AG20443 (cell line): ENCODE data around the gene DEXI.
"Not testable (repeated sequence)": the region's sequence is repeated elsewhere in the genome, so short reads cannot be mapped to it uniquely, and the experiment has no call there.

ENCODE experiments used
- DNase-seq: peaks from one replicate; pipeline ENCODE4 v3.0.0; 2012; ENCODE audit warnings: low spot score, mixed read lengths

The DEXI gene

GRCh38 chr16:10926867-10927266, 15.4 kb downstream of the DEXI start:
- DNase-seq: no peak

DNA sequence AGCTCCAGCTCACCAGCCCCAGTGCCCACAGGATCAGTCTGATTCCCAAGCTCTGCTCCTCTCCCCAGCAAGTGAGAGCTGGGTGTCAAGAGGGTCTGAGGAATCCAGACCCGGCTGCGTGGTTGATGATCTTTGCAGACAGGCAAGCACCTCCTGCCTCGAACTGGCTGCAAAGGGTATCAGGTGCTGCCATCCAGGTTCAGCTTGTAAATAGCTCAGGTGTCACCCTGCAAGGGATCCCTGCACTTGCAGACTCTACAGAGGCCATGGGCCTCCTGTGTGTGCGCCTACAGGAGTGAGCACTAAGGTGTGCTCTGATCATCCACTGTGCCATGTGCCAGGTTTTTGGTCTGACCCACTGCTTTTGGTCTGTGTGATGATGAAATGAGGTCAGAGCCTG, 16.2 kb downstream of the DEXI start:
- DNase-seq: no peak

DNA sequence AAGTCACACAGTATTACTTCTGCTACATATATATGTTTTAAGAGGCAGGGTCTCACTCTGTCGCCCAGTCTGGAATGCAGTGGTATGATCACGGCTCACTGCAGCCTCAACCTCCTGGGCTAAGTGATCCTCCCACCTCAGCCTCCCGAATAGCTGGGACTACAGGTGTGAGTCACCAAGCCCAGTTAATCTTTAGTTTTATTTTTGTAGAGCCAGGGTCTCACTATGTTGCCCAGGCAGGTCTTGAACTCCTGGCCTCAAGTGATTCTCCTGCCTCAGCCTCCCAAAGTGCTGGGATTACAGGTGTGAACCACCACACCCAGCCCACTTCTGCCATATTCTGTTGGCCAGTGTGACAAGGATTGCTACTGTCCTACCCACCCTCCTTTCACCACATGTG, 17.0 kb downstream of the DEXI start:
- DNase-seq: not testable (repeated sequence)

DNA sequence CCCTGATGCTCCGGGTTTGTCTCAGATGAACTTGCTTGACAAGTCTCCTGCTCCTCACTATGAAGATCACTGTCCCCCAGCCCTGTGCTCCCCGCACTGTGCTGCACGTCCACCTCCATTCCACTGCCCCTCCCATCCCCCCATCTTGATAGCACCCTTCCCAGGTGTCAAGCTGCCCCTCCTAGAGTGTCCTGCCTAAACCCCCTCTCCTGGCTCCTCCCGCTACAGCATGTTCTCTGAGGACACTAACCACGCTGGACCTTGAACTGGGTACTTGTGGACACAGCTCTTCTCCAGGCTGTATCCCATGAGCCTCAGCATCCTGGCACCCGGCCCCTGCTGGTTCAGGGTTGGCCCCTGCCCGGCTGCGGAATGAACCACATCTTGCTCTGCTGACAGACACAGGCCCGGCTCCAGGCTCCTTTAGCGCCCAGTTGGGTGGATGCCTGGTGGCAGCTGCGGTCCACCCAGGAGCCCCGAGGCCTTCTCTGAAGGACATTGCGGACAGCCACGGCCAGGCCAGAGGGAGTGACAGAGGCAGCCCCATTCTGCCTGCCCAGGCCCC, 18.5 kb downstream of the DEXI start:
- DNase-seq: peak; percentile 48

GRCh38 chr16:10923146-10923649, 19.1 kb downstream of the DEXI start:
- DNase-seq: no peak

DNA sequence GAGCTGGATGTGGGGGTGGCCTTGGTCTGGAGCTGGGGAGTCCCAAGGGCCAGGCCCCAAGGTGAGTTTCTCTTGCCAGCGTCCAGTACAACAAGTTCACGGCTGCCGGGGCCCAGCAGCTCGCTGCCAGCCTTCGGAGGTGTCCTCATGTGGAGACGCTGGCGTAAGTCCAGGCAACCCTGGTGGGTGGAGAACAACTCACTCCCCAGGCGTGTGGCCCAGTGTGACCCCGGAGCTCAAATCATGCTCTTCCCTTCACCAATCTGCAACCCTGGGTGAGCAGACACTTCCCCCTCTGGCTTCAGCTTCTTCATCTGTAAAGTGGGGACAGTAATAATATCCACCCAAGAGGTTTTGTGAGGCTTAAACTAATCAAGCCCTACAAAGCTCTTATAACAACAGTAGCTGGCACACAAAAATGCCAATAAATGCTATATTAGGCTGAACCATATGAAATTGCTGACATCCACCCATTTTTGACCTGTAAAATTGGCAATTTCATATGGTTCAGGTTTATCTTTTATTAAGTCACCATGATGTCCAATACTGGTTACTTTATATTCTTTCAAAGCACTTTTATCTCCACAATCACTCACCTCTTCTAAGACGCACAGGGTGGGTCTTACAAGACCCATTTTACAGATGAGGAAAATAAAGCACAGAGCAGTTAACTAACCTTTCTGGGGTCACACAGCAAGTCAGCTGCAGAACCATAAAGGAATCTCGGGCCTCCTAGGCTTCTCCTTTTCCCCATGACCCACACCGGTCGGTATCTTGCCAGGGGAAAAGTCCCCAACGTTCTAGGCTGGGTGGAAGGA, 19.7 kb downstream of the DEXI start:
- DNase-seq: peak; percentile 57

GRCh38 chr16:10921536-10922327, 20.5 kb downstream of the DEXI start:
- DNase-seq: no peak

- DNase-seq: no peak
Observed at GRCh38 chr16:10920726-10921427, 21.4 kb downstream of the DEXI start.

DNA sequence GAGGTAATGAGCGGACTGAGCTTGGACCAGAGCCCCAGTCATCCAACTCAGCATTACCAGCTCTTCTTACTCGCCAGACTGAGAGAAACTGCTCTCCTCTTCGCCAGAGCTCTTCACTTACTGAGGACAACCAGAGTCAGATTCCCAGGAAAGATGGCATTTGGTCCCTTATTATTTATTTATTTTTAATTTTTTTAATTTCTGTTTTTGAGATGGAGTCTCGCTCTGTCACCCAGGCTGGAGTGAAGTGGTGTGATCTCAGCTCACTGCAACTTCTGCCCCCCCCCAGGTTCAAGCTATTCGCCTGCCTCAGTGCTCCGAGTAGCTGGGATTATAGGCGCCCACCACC, 23.3 kb downstream of the DEXI start:
- no peak for DNase-seq

- DNase-seq: peak; percentile 91
Observed at GRCh38 chr16:10918294-10919002, 23.8 kb downstream of the DEXI start.

DNA sequence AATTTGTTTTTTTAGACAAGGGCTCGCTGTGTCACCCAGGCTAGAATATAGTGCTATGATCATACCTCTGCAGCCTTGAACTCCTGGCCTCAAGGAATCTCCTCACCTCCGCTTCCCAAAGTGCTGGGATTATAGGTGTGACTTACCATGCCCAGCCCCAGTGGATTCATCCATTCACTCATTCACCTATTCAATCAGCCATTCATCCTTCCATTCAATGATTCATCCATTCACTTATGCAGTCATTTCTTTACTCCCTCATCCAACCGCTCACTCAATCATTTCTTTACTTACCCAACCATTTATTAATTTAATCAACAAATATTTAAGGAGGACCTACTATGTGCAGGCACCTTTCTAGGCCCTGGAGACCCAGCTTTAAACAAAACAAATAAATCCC, 25.7 kb downstream of the DEXI start:
- DNase-seq: no peak

- no peak for DNase-seq
Observed at GRCh38 chr16:10911267-10911666, 31.0 kb downstream of the DEXI start.

- no peak for DNase-seq
Observed at GRCh38 chr16:10907757-10908045, 34.6 kb downstream of the DEXI start.

- DNase-seq: no peak
Observed at GRCh38 chr16:10906914-10907756, 35.1 kb downstream of the DEXI start.

DNA sequence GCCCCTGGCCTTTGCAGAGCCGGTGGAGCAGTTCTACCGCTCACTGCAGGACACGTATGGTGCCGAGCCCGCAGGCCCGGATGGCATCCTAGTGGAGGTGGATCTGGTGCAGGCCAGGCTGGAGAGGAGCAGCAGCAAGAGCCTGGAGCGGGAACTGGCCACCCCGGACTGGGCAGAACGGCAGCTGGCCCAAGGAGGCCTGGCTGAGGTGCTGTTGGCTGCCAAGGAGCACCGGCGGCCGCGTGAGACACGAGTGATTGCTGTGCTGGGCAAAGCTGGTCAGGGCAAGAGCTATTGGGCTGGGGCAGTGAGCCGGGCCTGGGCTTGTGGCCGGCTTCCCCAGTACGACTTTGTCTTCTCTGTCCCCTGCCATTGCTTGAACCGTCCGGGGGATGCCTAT, 35.8 kb downstream of the DEXI start:
- no peak for DNase-seq

GRCh38 chr16:10902999-10903398, 39.3 kb downstream of the DEXI start:
- DNase-seq: no peak

DNA sequence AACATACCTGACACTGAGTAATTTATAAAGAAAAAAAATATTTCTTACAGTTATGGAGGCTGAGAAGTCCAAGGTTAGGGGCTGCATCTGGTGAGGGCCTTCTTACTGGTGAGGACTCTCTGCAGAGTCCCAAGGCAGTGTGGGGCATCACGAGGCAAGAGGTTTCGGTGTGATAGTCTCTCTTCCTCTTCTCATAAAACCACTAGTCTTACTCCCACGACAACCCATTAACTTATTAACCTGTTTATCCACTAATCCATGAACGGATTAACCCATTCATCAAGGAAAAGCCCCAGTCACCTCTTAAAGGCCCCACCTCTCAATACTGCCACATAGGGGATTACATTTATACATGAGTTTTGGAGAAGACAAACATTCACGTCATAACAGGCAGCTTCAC, 45.1 kb downstream of the DEXI start:
- DNase-seq: no peak

DNA sequence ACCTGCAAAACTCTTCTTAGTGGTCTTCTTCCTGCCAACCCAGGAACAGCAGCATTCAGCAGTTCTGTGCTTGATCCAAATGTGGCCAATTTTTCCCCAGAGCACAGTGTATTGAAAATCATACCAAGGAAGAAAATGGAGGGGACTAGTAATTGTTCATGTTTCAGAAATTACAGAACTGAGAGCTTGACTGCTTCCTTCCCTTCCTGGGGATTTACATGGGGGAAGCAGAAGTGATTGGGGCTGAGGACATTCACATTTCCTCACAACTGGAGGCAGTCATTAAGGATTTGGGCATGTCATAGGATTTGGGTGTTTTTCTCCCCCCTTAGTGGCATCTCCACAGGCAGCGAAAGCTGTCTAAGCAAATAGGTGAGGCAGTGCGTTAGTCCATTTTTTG, 45.5 kb downstream of the DEXI start:
- no peak for DNase-seq

DNA sequence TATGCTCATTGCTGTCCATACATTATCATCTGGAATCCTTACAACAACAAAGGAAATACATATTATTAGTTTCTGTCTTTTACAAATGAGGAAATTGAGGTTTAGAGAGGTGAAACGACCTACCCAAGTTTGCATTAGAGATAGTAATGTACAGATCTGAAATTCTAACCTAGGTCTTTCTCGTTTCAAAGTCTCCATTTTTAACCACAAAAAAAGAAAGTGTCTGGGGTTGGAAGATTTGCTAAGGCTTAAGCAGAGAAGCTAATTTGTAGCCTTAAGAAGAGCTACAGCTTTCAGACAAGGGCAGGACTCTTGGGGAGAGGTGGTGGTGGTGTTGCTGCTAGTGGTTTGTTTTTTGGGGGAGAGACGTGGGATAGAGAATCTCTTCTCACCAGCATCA, 46.1 kb downstream of the DEXI start:
- no peak for DNase-seq

DNA sequence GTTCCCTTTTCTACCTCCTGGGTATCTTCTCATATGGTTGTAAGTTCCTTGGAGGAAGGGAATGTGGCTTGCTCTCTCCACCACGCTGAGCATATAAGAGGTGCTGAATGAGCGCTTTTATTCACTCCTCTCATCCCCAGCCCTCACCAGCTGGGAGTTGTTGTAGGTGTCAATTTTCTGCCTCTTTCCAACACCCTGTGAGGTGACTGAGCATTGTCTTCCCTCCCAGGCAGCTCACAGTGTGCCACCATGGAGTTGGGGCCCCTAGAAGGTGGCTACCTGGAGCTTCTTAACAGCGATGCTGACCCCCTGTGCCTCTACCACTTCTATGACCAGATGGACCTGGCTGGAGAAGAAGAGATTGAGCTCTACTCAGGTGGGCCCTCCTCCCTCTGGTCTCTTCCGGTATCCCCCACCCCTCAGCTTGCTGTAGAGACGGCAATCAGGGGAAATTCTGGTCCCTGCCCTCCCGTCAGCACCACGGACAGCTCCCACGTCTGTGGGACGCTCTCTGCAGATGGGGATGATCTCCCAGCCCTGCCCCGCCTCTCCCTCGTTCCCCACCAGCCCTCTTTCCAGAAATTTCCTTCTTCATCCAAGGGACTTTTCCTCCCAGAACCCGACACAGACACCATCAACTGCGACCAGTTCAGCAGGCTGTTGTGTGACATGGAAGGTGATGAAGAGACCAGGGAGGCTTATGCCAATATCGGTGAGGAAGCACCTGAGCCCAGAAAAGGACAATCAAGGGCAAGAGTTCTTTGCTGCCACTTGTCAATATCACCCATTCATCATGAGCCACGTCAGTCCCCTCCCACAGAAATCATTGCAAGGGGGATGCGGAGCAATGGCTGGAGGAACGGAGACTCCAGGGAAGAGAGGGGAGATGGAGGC, 47.0 kb downstream of the DEXI start:
- peak; percentile 81 for DNase-seq
